ENCODE results near the gene CACNA1C. TPM values are rescaled to one million over a fixed set of nuclear protein-coding genes. Genes with fewer than 3 reads are reported as not detected.

CACNA1C gene
- total RNA-seq, 4 donors from 2014 or later = 9.7 to 42.1 (median 18.1) TPM

DNA sequence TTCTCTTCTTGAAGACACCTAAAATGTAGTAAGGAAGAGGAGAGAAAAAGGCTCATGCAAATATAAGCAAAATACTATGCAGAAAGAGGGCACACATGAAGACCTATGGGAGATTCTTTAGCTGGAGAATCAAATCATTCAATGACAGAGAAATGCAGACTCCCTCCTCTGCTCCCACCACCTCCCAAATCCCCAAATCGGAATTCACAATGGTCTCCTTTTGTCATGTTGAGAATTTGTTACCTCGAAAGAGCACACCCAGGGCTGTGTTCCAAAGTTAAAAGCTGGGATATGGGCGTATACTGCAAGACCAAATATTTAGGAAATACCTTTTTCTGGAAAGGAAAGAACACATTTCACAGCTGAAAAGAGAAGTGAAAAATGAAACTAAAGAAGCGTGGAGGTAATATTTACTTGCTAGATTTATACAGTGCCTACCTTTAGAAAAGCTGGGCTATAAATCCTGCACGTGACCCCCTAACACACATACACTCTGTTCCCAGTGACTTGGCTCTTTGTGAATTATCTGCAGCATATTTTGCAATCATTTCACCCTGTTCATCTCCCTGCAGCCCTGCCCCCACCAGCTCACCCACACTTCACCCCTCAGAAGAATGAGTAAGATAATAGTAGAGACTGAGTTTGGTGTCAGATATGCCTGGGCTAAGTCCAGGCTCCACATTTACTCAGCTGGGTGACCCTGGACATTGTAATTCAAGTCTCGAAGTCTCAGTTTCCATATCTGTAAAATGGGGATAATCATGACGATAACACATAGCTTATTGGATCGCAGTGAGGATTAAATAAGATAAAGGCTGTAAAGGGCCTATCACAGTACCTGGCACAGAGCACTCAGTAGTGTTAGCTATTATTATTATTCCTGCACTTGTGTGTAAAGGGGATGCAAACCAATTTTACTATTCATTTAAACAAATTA, 2.9 kb upstream of the CACNA1C start:
- TF ChIP-seq POLR2A (IDR thresholded peaks at IDR 0.05) (no peak), CTCF (IDR thresholded peaks at IDR 0.05) (no peak)
- H3K4me3 ChIP-seq = no peak overlapping the region
- DNase-seq = peak in 1 of 3 donors; percentile 57
- no peaks in the 10 kb centered on the region for H3K36me3 ChIP-seq
- H3K4me1 ChIP-seq = peaks cover 0 to 14% (median 0%) of the 10 kb centered on the region in 4 donors
- no peak overlapping the region for H3K27ac ChIP-seq
- no peaks in the 10 kb centered on the region for H3K27me3 ChIP-seq
- H3K9me3 ChIP-seq = no peaks in the 10 kb centered on the region

DNA sequence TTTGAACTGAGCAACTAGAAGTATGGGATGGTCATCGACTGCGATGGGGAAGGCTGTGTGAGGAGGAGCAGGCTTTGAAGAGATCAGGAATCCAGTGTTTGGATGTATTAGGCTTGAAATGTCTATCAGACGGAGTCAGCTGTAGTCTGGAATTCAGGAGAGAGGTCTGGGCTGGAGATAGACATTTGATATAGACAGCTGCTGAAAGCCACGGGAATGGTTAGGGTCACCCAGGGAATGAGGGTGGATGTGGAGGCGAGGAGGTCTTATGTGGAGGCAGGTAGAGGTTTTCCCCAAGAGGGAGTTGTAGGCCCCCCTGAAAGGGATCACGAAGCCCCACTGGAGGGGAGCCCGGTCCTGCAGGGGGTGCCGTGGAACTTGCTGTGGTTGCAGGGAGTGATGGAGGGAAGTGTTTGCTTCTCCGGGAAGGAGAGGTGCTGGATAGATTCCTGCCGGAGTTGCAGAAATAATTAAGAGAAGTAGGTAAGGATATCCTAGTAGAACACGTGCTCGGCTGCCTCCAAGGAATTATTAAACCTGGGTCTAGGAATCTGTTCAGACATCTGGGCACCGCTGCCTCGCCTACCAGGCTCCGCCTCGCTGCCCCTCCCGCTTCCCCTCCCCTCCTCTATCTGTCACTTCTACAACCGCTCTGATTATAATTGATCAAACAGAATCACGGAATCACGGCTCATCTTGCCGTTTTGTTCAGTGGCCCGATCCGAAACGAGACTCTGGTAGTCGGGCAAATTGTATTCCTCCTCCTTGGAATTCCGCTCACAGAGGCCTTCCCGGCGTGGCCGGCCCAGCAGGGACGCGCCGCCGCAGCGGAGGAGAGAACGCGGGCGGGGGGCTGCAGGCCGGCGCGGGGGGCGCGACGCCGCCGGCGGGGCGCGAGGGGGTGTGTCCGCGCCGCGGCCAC, 826 bp upstream of the CACNA1C start:
- no peaks in the 10 kb centered on the region for H3K36me3 ChIP-seq
- peak overlapping the region in 3 of 4 donors; percentile 40 to 57 (median 41) for H3K4me3 ChIP-seq
- H3K27ac ChIP-seq = peak overlapping the region in 1 of 4 donors; percentile 27
- peaks cover 0 to 14% (median 0%) of the 10 kb centered on the region in 4 donors for H3K4me1 ChIP-seq
- H3K9me3 ChIP-seq = no peaks in the 10 kb centered on the region
- DNase-seq = no peak
- no peaks in the 10 kb centered on the region for H3K27me3 ChIP-seq
- TF ChIP-seq POLR2A (IDR thresholded peaks at IDR 0.05) (no peak), CTCF (IDR thresholded peaks at IDR 0.05) (no peak)

DNA sequence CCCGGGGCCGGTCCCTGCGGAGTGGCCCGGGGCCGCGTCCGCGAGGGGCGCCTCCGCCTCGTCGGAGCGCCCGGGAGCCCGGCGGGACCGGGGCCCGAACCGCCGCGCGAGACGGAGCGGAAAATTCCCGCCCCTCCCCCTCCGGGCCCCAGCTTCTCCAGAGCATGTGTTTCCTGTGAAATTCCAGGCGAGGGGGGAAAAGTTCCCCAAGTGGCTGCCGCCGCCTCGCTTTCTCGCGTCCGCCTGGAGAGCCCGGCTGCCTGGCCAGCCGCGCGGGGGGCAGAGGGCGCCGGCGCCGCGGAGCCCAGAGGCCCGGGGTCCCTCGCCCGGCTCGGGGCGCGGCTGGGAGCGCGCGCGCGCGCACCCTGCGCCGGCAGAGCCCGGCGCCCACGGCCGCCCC, 904 bp downstream of the CACNA1C start:
- no peaks in the 10 kb centered on the region for H3K27me3 ChIP-seq
- TF ChIP-seq CTCF (IDR thresholded peaks at IDR 0.05) (no peak), POLR2A (IDR thresholded peaks at IDR 0.05) (no peak)
- DNase-seq = no peak
- peak overlapping the region; percentile 29 to 67 (median 48) for H3K4me3 ChIP-seq
- H3K36me3 ChIP-seq = no peaks in the 10 kb centered on the region
- no peaks in the 10 kb centered on the region for H3K9me3 ChIP-seq
- peak overlapping the region in 3 of 4 donors; percentile 40 to 86 (median 49) for H3K27ac ChIP-seq
- H3K4me1 ChIP-seq = peaks cover 0 to 14% (median 0%) of the 10 kb centered on the region in 4 donors

DNA sequence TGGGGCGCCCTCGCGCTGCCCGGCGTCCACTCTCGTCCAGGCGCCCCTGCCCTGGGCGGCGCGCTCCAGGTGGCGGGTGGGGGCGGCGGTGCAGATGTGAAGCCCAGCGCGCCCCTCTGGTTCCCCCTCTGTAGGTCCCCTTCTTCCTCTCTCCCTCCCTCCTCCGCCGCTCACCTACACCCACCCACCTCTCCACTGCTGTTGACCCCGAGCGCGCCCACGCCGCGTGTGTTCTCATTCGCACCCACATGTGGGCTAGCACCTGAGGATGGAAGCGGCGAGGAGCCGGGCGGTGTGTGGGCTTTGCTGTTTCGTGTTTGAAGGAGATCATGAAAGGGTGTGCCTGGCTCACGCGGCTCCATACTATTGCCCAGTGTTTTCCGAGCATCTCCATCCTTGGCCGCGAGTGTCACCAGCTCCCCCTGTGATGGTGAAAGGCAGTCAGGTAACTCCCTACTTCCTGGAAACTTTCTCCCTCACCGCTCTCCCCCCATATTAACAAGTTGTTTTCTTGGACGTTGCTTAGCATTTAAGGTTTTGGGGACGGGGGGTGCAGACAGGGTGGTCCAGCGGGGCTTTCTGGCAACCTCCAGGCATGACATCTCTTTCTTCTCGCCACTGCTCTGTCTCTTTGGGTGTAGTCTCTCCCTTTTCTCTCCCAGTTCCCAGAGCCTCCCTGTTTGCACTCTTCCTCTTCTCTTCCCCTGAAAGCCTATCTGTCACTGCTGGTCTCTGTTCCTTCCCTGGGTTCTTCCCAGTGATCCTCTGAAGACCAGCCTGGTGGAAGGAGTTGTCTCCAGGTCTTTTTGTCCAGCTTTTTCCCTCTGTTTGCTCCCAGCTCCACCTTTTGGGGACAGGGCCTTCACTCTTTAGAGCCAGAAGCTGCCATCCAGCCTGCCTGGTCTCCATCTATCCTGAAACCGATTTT, 1.6 kb downstream of the CACNA1C start:
- Histone ChIP-seq H3K27ac (peak overlapping the region in 3 of 4 donors; percentile 30 to 86 (median 58)), H3K4me1 (peaks cover 0 to 14% (median 0%) of the 10 kb centered on the region in 4 donors), H3K4me3 (peak overlapping the region; percentile 17 to 67 (median 48)), H3K36me3 (no peaks in the 10 kb centered on the region), H3K27me3 (no peaks in the 10 kb centered on the region), H3K9me3 (no peaks in the 10 kb centered on the region)
- TF ChIP-seq POLR2A (IDR thresholded peaks at IDR 0.05) (no peak), CTCF (IDR thresholded peaks at IDR 0.05) (no peak)
- no peak for DNase-seq
